HepG2 (cell line): ENCODE results near the gene SUSD4. TPM values are rescaled to one million over a fixed set of nuclear protein-coding genes. Genes with fewer than 3 reads are reported as not detected.

Source experiments
- NFYC ChIP-seq: IDR thresholded peaks from 2 replicates; pipeline ENCODE4 v1.6.1; 2016; ENCODE audit warnings: missing genetic modification reagents, missing compliant biosample characterization
- SIN3B ChIP-seq: fragments of 150-350 bp; IDR thresholded peaks from 2 replicates; pipeline ENCODE4 v1.6.1; 2014; ENCODE audit warnings: low read length
- SMC3 ChIP-seq: IDR thresholded peaks from 2 replicates; pipeline ENCODE4 v1.6.1; 2011; ENCODE audit warnings: low read length, improper control_type of control experiment
- ZBTB20 ChIP-seq: sonication (generic); formaldehyde crosslinking; IDR thresholded peaks from 2 replicates; pipeline ENCODE4 v1.8.1; 2023; ENCODE audit warnings: missing genetic modification reagents, low read depth, mild to moderate bottlenecking, borderline replicate concordance
- polyA plus RNA-seq, 8 experiments: library from polyadenylated mRNA; depleted of rRNA in 3 of 8; stranded (reverse) in 7 of 8; unstranded in 1 of 8; fragments of >200 nt; fragmentation: Illumina TruSeq in 4 of 8; extraction: Trizol in 4 of 8; gene quantifications; 2 replicates each; pipeline versions ENCODE4 v1.2.1 to v1.2.3, GENCODE V29; 2011 to 2016; ENCODE audit warnings: low read depth in 4 of 8, missing spikeins in 1 of 8, mixed read lengths in 1 of 8; ENCODE audit not compliant: insufficient read depth in 1 of 8
- total RNA-seq, 5 experiments: library from RNA; depleted of rRNA; stranded (reverse); fragments of >200 nt; fragmentation: Illumina TruSeq; extraction: Trizol; gene quantifications; 2 replicates each; pipeline ENCODE4 v1.2.3, GENCODE V29; 2016; ENCODE audit warnings: low read depth in 1 of 5
- TF ChIP-seq, protein P1 (sequence below): sonication (generic); formaldehyde crosslinking; IDR thresholded peaks from 2 replicates; pipeline ENCODE4 v1.4.0; 2020; ENCODE audit warnings: low read depth, missing genetic modification reagents
- TF ChIP-seq, protein P2 (sequence below): sonication (generic); formaldehyde crosslinking; IDR thresholded peaks from 2 replicates; pipeline ENCODE4 v1.4.0; 2020; ENCODE audit warnings: missing genetic modification reagents
- TF ChIP-seq, protein P3 (sequence below): sonication (generic); formaldehyde crosslinking; conservative IDR thresholded peaks from 2 replicates; pipeline ENCODE4 v1.4.0; 2020; ENCODE audit warnings: missing genetic modification reagents
- TF ChIP-seq, protein P4 (sequence below): IDR thresholded peaks from 2 replicates; pipeline ENCODE4 v1.6.1; 2016; ENCODE audit warnings: low read depth, control low read depth

Gene SUSD4
- total and polyA plus RNA-seq, 2 of the 13 experiments (the other 11 are each of a cell fraction or from before 2014, with no cell fraction given) = not detected

DNA sequence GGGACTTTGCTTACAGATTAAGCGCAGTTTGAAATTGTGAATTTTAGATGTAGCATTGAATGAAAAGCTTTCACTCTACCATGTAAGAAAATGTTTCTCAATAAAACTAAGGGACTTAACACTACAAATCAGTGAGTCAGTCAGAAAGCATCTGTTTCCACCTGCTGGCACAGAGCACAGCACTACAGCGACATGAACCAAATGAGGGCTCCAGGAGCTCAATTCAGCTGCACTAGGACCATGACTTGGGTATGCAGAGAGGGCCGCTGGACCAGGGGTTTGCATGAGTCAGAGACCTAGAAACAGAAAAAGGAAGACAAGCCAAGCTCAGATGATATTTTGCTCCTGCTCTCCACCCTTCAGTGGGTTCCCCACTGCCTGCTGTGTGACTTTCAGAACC lies 5.2 kb downstream of the SUSD4 start (continued):
- TF ChIP-seq, protein P1, sequence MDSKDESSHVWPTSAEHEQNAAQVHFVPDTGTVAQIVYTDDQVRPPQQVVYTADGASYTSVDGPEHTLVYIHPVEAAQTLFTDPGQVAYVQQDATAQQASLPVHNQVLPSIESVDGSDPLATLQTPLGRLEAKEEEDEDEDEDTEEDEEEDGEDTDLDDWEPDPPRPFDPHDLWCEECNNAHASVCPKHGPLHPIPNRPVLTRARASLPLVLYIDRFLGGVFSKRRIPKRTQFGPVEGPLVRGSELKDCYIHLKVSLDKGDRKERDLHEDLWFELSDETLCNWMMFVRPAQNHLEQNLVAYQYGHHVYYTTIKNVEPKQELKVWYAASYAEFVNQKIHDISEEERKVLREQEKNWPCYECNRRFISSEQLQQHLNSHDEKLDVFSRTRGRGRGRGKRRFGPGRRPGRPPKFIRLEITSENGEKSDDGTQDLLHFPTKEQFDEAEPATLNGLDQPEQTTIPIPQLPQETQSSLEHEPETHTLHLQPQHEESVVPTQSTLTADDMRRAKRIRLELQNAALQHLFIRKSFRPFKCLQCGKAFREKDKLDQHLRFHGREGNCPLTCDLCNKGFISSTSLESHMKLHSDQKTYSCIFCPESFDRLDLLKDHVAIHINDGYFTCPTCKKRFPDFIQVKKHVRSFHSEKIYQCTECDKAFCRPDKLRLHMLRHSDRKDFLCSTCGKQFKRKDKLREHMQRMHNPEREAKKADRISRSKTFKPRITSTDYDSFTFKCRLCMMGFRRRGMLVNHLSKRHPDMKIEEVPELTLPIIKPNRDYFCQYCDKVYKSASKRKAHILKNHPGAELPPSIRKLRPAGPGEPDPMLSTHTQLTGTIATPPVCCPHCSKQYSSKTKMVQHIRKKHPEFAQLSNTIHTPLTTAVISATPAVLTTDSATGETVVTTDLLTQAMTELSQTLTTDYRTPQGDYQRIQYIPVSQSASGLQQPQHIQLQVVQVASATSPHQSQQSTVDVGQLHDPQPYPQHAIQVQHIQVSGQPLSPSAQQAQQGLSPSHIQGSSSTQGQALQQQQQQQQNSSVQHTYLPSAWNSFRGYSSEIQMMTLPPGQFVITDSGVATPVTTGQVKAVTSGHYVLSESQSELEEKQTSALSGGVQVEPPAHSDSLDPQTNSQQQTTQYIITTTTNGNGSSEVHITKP (CRISPR knock-in tag) = no peak
- TF ChIP-seq SMC3 = no peak
- TF ChIP-seq NFYC (CRISPR knock-in tag) = no peak
- TF ChIP-seq, protein P2, sequence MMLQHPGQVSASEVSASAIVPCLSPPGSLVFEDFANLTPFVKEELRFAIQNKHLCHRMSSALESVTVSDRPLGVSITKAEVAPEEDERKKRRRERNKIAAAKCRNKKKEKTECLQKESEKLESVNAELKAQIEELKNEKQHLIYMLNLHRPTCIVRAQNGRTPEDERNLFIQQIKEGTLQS = no peak
- no peak for TF ChIP-seq SIN3B
- no peak for TF ChIP-seq ZBTB20 (CRISPR knock-in tag)
- TF ChIP-seq, protein P3, sequence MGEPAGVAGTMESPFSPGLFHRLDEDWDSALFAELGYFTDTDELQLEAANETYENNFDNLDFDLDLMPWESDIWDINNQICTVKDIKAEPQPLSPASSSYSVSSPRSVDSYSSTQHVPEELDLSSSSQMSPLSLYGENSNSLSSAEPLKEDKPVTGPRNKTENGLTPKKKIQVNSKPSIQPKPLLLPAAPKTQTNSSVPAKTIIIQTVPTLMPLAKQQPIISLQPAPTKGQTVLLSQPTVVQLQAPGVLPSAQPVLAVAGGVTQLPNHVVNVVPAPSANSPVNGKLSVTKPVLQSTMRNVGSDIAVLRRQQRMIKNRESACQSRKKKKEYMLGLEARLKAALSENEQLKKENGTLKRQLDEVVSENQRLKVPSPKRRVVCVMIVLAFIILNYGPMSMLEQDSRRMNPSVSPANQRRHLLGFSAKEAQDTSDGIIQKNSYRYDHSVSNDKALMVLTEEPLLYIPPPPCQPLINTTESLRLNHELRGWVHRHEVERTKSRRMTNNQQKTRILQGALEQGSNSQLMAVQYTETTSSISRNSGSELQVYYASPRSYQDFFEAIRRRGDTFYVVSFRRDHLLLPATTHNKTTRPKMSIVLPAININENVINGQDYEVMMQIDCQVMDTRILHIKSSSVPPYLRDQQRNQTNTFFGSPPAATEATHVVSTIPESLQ (CRISPR knock-in tag) = no peak
- TF ChIP-seq, protein P4, sequence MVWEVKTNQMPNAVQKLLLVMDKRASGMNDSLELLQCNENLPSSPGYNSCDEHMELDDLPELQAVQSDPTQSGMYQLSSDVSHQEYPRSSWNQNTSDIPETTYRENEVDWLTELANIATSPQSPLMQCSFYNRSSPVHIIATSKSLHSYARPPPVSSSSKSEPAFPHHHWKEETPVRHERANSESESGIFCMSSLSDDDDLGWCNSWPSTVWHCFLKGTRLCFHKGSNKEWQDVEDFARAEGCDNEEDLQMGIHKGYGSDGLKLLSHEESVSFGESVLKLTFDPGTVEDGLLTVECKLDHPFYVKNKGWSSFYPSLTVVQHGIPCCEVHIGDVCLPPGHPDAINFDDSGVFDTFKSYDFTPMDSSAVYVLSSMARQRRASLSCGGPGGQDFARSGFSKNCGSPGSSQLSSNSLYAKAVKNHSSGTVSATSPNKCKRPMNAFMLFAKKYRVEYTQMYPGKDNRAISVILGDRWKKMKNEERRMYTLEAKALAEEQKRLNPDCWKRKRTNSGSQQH = no peak
